Stomach (tissue), 9 donors: ENCODE data around the gene MIPEP. TPM values are rescaled to one million over a fixed set of nuclear protein-coding genes. Genes with fewer than 3 reads are reported as not detected.
A peak's percentile ranks its signal among the peaks of the same experiment; 100 is the strongest.

Source experiments
- DNase-seq, 2 donors: peaks; one replicate each; pipeline versions ENCODE4 v3.0.0 to v3.0.0-alpha.2; 2013 to 2019
- H3K27ac ChIP-seq, 5 donors: fragments of 200-600 bp in 4 of 5; sonication (generic) in 4 of 5; one replicate each; pipeline ENCODE4 v1.5.1; 2013 to 2019; ENCODE audit warnings: mild to moderate bottlenecking in 1 of 5, moderate library complexity in 1 of 5
- H3K27me3 ChIP-seq, 3 donors: fragments of 200-600 bp; sonication (generic); one replicate each; pipeline ENCODE4 v1.5.1; 2017 to 2019; ENCODE audit warnings: mixed run types in 1 of 3
- H3K36me3 ChIP-seq, 4 donors: fragments of 200-600 bp; sonication (generic); 1 replicate in 3 of 4; 2 replicates in 1 of 4; pipeline ENCODE4 v1.5.1; 2016 to 2019
- H3K4me1 ChIP-seq, 4 donors: fragments of 200-600 bp; sonication (generic); one replicate each; pipeline ENCODE4 v1.5.1; 2016 to 2019
- H3K4me3 ChIP-seq, 4 donors: fragments of 200-600 bp; sonication (generic) in 3 of 4; one replicate each; pipeline ENCODE4 v1.5.1; 2016 to 2019; ENCODE audit warnings: mild to moderate bottlenecking in 1 of 4
- H3K9me3 ChIP-seq, 4 donors: fragments of 200-600 bp; sonication (generic); one replicate each; pipeline ENCODE4 v1.5.1; 2016 to 2019
- EP300 ChIP-seq: sonication (generic); formaldehyde crosslinking; IDR thresholded peaks from one replicate; pipeline ENCODE4 v1.6.1; 2017; ENCODE audit warnings: antibody characterized with exemption
- POLR2A ChIP-seq, 4 donors: fragments of 450-650 bp; IDR thresholded peaks; one replicate each; pipeline ENCODE4 v1.6.1; 2016; ENCODE audit warnings: antibody characterized with exemption in 4 of 4, control low read depth in 2 of 4, mild to moderate bottlenecking in 1 of 4, moderate library complexity in 1 of 4
- POLR2AphosphoS5 ChIP-seq, 3 donors: sonication (generic); formaldehyde crosslinking; IDR thresholded peaks; one replicate each; pipeline ENCODE4 v1.6.1; 2016; ENCODE audit warnings: antibody characterized with exemption in 3 of 3
- WGBS, 5 donors: extraction: QIAGEN DNeasy Blood & Tissue Kit in 3 of 5; methylation state at CpG; one replicate each; pipeline versions ENCODE4 v1.1.5 to v1.1.7; 2013 to 2018; 5-methylcytosine and 5-hydroxymethylcytosine counted together
- intact Hi-C: fragments of 100-400 bp; cut with DNase I; formaldehyde crosslinking; loops from one replicate; pipeline ENCODE4 v1.15.1; 2023; ENCODE audit warnings: low total_unique reads
- polyA plus RNA-seq, 3 donors: library from polyadenylated mRNA; stranded (reverse); fragments of 200-250 nt; gene quantifications; one replicate each; pipeline ENCODE4 v1.2.3, GENCODE V29; 2013
- total RNA-seq, 5 donors: library from RNA; depleted of rRNA; stranded (reverse); fragments of >200 nt; gene quantifications; one replicate each; pipeline versions ENCODE4 v1.1.0 to v1.2.3, GENCODE V29; 2014 to 2016
- TF ChIP-seq, protein P1 (sequence below), 7 experiments: fragments of 450-650 bp in 4 of 7; fragments of 200-600 bp in 3 of 7; sonication (generic) in 3 of 7; IDR thresholded peaks; one replicate each; pipeline ENCODE4 v1.5.1; 2016 to 2019; ENCODE audit warnings: antibody characterized with exemption in 7 of 7, control low read depth in 2 of 7, mild to moderate bottlenecking in 1 of 7
- donor health status: healthy with polysubstance abuse.
- donor health status: Bipolar disorder and iron deficiency.
- donor health status: healthy.

Gene MIPEP
- total and polyA plus RNA-seq, 8 donors = 1.2 to 43.2 (median 15.2) TPM

- TF ChIP-seq POLR2AphosphoS5 (IDR thresholded peaks at IDR 0.05) = no peak
- TF ChIP-seq, protein P1, sequence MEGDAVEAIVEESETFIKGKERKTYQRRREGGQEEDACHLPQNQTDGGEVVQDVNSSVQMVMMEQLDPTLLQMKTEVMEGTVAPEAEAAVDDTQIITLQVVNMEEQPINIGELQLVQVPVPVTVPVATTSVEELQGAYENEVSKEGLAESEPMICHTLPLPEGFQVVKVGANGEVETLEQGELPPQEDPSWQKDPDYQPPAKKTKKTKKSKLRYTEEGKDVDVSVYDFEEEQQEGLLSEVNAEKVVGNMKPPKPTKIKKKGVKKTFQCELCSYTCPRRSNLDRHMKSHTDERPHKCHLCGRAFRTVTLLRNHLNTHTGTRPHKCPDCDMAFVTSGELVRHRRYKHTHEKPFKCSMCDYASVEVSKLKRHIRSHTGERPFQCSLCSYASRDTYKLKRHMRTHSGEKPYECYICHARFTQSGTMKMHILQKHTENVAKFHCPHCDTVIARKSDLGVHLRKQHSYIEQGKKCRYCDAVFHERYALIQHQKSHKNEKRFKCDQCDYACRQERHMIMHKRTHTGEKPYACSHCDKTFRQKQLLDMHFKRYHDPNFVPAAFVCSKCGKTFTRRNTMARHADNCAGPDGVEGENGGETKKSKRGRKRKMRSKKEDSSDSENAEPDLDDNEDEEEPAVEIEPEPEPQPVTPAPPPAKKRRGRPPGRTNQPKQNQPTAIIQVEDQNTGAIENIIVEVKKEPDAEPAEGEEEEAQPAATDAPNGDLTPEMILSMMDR (IDR thresholded peaks at IDR 0.05) = no peak
- no peak for TF ChIP-seq POLR2A (IDR thresholded peaks at IDR 0.05)
- no peak for TF ChIP-seq EP300
- no peak overlapping the region for H3K27ac ChIP-seq
- DNase-seq = no peak
- intact Hi-C loops = loop anchor here (5.0 kb wide), 1 partner anchor 128 kb away; no protein-coding TSS in a partner anchor
- no peak overlapping the region for H3K4me3 ChIP-seq
- H3K27me3 ChIP-seq = no peaks in the 10 kb centered on the region
- peaks cover 0 to 7% (median 4%) of the 10 kb centered on the region in 4 donors for H3K4me1 ChIP-seq
- H3K9me3 ChIP-seq = no peaks in the 10 kb centered on the region
- WGBS, 5 donors = 72 to 87% (median 82%) methylated on average over 2 of the region's 2 CpGs
- no peaks in the 10 kb centered on the region for H3K36me3 ChIP-seq
These were observed 183.6 kb downstream of the MIPEP start for GRCh38 chr13:23705583-23705982.

GRCh38 chr13:23703246-23703860, 185.8 kb downstream of the MIPEP start:
- 51 to 72% (median 65%) methylated on average over 11 of the region's 11 CpGs for WGBS, 5 donors
- no peaks in the 10 kb centered on the region for H3K9me3 ChIP-seq
- no peak overlapping the region for H3K4me3 ChIP-seq
- H3K36me3 ChIP-seq = no peaks in the 10 kb centered on the region
- peak in 1 of 2 donors; percentile 55 for DNase-seq
- TF ChIP-seq EP300 = no peak
- TF ChIP-seq, protein P1 (IDR thresholded peaks at IDR 0.05) = no peak
- no peak for TF ChIP-seq POLR2AphosphoS5 (IDR thresholded peaks at IDR 0.05)
- no peak for TF ChIP-seq POLR2A (IDR thresholded peaks at IDR 0.05)
- H3K27ac ChIP-seq = peak overlapping the region in 2 of 5 donors; percentile 21 to 26
- H3K4me1 ChIP-seq = peaks cover 0 to 9% (median 4%) of the 10 kb centered on the region in 4 donors
- intact Hi-C loops = no loop called here
- H3K27me3 ChIP-seq = no peaks in the 10 kb centered on the region

- H3K36me3 ChIP-seq = no peaks in the 10 kb centered on the region
- peaks cover 0 to 22% (median 14%) of the 10 kb centered on the region in 4 donors for H3K4me1 ChIP-seq
- H3K4me3 ChIP-seq = no peak overlapping the region
- peak in 1 of 3 donors; percentile 34 for TF ChIP-seq POLR2AphosphoS5 (IDR thresholded peaks at IDR 0.05)
- no peak for TF ChIP-seq POLR2A (IDR thresholded peaks at IDR 0.05)
- TF ChIP-seq, protein P1 (IDR thresholded peaks at IDR 0.05) = no peak
- no peak for TF ChIP-seq EP300
- intact Hi-C loops = no loop called here
- DNase-seq = peak; percentile 35 to 72
- no peaks in the 10 kb centered on the region for H3K27me3 ChIP-seq
- 73 to 85% (median 80%) methylated on average over 6 to 12 of the region's 12 CpGs for WGBS, 5 donors
- H3K9me3 ChIP-seq = no peaks in the 10 kb centered on the region
- peak overlapping the region in 3 of 5 donors; percentile 36 to 74 (median 60) for H3K27ac ChIP-seq
These were observed 187.6 kb downstream of the MIPEP start for GRCh38 chr13:23701636-23702035.

GRCh38 chr13:23701186-23701585, 188.0 kb downstream of the MIPEP start:
- DNase-seq = no peak
- WGBS, 5 donors = 80 to 94% (median 90%) methylated on average over 5 of the region's 5 CpGs
- intact Hi-C loops = no loop called here
- Histone ChIP-seq H3K36me3 (no peaks in the 10 kb centered on the region), H3K27ac (peak overlapping the region in 4 of 5 donors; percentile 36 to 74 (median 53)), H3K4me1 (peaks cover 0 to 23% (median 16%) of the 10 kb centered on the region in 4 donors), H3K4me3 (no peak overlapping the region), H3K9me3 (no peaks in the 10 kb centered on the region), H3K27me3 (no peaks in the 10 kb centered on the region)
- TF ChIP-seq, protein P1 (IDR thresholded peaks at IDR 0.05) = no peak
- TF ChIP-seq EP300 (no peak), POLR2AphosphoS5 (IDR thresholded peaks at IDR 0.05) (no peak), POLR2A (IDR thresholded peaks at IDR 0.05) (no peak)
